NCI-H446 treated with DMSO at 0.1 percent for 48 hours (cell line): ENCODE measurements around the gene GMDS.

Source experiments
- DNase-seq: peaks from one replicate; lab custom pipeline; 2025; lab: John Stamatoyannopoulos, UW

GMDS gene

GRCh38 chr6:2035826-2036709 lies 209.3 kb downstream of the GMDS start:
- DNase-seq, result no peak

GRCh38 chr6:2035046-2035445 lies 210.4 kb downstream of the GMDS start:
- DNase-seq, result no peak

- DNase-seq, result no peak
Measured at GRCh38 chr6:2034256-2034655, 211.1 kb downstream of the GMDS start.

DNA sequence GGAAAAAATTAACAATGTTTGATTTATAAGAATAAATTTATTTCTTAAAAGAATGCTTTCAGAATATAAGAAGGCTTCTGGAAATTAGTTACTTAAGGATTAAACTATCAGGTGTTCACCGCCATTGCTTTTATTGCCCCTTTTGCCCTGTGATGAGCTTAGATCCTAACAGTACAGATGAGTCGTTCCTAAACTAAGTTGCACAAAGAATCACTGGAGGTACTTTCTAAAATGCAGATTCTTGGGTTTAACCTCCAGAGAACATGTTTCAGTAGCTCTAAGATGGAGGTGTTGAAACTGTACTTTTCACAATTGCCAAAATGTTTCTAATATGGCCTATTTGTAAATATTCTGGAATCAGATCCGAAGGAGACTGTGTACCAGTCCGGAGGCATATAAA lies 211.9 kb downstream of the GMDS start:
- no peak for DNase-seq

- DNase-seq, result no peak
Measured at GRCh38 chr6:2030682-2031244, 214.6 kb downstream of the GMDS start.

DNA sequence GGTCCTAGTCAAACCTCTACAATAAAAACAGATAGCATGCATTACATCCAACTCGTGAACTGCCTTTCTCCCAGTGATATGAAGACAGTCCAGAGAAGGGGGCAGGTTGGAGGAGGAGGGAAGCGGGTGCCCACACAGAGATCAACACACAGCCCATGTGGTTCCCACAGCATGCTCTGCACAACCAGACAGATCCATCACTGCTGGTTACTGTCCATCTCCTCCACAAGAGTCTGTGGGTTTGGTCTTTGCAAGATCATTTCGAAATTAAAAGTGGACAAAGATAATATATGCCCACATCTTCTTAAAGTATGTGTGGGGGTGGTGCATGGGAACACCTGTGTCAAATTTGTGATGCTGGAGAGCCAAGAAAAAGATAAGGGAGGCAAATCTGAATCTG lies 215.5 kb downstream of the GMDS start:
- no peak for DNase-seq

DNA sequence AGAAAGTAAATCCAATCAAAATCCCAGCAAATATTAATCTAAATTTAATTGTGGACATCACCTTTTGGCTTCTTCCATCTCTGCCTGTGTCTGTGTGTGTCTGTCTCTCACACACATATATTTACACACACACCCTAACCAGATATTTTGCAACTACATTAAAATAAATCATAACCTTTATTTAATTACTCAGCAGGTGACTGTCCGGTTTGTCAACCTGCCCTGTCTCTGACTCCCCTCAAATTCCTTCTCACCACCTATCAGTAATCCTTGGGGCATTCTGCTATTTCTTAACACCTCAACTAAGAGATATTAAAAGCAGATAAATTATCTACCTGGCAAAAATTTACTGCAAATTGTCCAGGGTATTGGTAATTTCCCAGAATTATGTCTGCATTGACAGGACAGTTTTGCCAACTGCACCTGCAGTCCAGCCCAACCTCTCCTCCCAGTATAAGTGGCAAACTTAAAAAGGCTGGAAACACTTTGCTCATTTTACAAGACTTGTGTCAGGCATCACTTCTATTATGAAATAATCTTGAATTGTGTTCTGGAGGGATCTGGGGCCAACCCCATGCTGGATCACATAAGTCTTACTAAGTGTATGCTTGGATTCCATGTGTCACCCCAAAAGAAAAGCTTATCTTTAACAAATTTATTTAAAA lies 216.1 kb downstream of the GMDS start:
- DNase-seq, result no peak

GRCh38 chr6:2028457-2029038 lies 216.9 kb downstream of the GMDS start:
- peak; percentile 40 for DNase-seq

DNA sequence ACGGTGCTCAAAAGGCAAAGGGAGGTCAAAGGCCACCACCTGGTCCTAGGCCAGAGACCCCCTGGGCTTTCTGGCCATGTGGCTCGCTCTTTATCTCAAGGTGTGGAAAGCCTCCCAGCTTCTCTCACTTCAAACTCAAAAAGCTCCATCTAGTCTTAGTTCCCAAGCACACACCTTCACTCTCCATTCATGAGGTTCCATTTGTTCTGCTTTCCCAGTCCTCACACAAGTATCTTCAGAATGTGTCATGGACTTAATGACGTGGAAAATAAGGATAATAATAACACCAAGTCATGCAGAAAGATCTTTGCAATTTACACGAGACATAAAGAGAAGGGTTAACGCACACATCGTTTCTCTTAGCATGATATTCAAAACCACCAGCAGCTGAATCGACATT lies 219.3 kb downstream of the GMDS start:
- DNase-seq, result peak; percentile 22

- peak; percentile 91 for DNase-seq
Measured at GRCh38 chr6:2021713-2022125, 223.7 kb downstream of the GMDS start.

GRCh38 chr6:2020909-2021308 lies 224.5 kb downstream of the GMDS start:
- DNase-seq, result peak; percentile 48

- no peak for DNase-seq
Measured at GRCh38 chr6:2019051-2019450, 226.4 kb downstream of the GMDS start.

DNA sequence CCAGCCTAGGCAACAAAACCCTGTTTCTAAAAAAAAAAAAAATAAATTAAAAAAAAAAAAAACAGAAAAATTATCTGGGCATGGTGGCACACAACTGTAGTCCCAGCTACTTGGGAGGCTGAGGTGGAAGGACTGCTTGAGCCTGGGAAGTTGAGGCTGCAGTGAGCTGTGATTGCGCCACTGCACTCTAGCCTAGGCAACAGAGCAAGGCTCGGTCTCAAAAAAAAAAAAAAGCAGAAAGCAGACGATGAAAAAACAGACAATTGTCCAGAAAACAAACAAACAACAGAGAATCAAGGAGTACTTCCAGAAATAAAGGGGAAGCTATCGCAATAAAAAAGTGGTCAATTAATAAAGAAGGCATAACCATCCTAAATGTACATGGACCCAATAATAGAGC lies 229.4 kb downstream of the GMDS start:
- no peak for DNase-seq

DNA sequence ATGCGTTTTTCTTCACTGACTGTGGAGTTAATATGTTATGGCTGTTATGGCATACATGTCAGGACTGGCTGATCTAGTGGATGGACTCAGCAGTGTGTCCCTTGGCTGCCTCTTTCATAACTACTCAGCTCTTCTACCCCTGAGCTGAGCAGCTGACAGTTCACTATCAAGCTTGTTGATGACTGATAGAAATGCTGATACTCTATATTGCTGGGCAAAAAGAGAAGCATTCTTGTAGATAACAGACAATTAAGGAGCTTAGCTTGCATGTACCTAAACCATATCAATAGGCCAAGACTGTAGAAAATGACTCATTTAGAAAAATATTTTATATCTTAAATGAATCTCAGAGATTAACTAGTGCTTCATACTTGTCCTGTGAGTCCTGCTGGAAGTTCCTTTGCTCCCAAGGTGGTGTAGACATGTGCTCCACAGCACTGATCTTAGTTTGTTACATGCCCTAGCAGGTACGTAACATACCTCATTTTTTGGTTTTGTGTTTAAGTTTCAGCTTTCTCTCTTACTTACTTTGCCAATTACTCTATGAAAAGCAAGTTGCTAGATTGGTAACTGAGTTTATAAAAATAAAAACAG lies 236.9 kb downstream of the GMDS start:
- DNase-seq, result no peak

- DNase-seq, result no peak
Measured at GRCh38 chr6:2007165-2007564, 238.2 kb downstream of the GMDS start.

GRCh38 chr6:2004888-2005287 lies 240.5 kb downstream of the GMDS start:
- no peak for DNase-seq

DNA sequence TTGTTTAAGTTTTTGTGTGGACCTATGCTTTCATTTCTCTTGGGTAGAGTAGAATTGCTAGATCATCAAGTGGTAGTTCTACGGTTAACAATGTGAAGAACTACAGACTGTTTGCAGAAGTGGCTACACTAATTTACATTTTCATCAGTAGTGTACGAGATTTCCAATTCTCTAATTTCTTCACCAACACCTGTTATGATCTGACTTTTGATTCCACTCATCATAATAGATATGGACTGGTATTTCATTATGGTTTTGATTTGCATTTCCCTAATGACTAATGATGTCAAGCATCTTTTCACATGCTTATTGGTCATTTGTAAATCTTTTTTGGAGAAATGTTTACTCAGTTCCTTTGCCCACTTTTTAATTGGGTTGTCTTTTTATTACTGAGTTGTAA lies 244.4 kb downstream of the GMDS start:
- DNase-seq, result no peak

DNA sequence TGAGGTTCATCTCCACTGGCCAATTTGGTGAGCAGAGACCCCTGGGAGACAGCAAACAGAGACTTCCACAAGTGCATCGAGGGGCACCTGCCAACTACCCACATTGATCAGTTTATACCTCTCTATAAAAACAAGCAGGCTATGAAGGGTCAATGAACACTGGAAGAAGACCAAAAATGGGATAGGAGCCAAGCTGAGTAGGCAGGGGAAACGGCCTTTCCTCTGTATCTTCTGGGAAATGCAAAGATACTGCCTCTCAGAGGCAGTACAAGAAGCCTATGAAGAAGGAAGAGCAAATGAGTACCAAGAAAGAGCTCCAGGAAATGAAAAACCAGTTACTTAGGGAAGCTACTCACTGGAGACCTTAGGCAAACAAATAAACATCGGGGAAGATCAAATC lies 247.7 kb downstream of the GMDS start:
- no peak for DNase-seq

GRCh38 chr6:1995636-1996035 lies 249.8 kb downstream of the GMDS start:
- DNase-seq, result no peak

DNA sequence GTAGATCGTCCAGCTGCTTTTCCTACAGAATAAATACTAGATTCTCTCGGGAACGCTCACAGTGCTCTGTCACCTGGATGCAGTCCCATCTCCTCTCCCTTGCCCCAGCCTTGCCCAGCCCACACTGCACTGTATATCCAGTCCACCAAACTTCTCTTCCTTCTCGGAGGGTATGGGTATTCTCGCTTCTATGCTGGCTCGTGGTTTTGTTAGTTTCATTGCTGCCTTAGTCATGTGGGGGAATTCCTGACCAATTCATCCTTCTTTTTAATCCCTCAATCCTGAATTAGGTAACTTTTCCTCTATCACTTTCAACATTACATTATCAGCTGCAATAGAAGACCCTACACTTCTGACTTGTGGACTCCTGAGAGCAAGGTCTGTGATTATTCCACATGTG lies 252.4 kb downstream of the GMDS start:
- no peak for DNase-seq

DNA sequence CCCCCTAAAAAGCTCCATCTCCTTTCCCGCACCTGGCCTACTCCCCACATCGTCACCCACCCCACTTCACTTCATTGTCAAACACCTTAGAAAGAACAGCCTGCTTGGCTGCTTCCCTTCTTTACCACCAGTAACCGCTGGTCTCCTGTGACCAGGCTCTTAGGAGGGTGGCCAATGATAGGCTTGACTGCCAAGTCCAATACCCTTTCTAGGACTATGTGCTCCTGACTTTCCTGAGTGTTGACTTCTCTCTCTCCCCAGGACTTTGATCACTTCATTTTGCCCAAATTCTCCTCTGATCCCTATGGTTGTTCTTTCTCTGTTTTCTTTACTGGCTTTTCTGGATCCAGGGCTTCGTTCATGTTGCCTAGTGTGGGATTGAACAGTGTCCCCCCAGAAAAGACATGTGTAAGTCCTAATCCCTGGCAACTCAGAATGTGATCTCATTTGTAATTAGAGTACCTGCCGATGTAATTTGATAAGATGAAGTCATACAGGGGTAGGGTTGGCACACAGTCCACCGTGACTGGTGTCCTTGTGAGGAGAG lies 254.0 kb downstream of the GMDS start:
- no peak for DNase-seq

DNA sequence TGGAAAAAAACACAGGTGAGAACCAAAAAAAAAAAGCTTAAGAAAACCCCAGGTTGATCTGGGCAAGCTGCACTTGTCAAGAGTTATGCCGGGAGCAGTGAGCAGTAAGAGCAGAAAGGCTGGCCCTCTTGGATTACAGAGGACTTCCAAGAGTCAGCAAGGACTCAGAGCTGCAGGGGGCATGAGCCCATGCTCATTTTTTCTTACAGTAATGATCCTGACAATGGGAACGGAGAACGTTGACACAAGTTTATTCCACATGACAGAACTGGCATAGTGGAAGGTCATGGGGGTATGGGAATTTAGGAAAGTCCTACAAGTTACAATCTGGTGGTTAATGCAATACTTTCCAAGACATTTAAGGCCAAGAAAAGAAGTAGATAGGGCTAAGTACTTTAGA lies 256.6 kb downstream of the GMDS start:
- DNase-seq, result no peak
